Stimulated activated naive CD4-positive, alpha-beta T cell treated with Interleukin-2 at 50 U/mL for 16 hours (primary cell): ENCODE measurements around the gene MPPED2.

Source experiments
- DNase-seq: peaks from one replicate; lab custom pipeline; 2025; lab: John Stamatoyannopoulos, UW

MPPED2 gene

GRCh38 chr11:30586251-30587144, at the start of gene MPPED2:
Gene MPPED2, minus strand, starts transcription at chr11:30586353. Its CDS starts 5,980 bp downstream, at chr11:30580373.
- no peak for DNase-seq

GRCh38 chr11:30635401-30635989, 49.3 kb upstream of the MPPED2 start:
- no peak for DNase-seq

- DNase-seq, result no peak
Observed at GRCh38 chr11:30631148-30631547, 45.0 kb upstream of the MPPED2 start.

GRCh38 chr11:30619767-30620166, 33.6 kb upstream of the MPPED2 start:
- DNase-seq, result no peak

GRCh38 chr11:30617762-30618161, 31.6 kb upstream of the MPPED2 start:
- DNase-seq, result no peak

DNA sequence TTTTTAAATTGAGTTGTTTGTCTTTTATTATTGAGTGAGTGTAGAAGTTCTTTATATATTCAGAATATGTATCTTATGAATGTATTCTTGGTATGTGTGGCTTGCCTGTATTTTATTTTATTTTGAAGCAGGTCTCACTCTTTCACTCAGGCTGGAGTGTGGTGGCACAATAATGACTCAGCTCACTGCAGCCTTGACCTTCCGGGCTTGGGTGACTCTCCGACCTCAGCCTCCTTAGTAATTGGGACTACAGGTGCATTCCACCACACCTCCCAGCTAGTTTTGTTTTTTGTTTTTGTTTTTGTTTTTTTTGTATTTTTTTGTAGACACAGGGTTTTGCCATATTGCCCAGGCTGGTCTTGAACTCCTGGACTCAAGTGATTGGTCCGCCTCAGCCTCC, 24.5 kb upstream of the MPPED2 start:
- DNase-seq, result no peak

DNA sequence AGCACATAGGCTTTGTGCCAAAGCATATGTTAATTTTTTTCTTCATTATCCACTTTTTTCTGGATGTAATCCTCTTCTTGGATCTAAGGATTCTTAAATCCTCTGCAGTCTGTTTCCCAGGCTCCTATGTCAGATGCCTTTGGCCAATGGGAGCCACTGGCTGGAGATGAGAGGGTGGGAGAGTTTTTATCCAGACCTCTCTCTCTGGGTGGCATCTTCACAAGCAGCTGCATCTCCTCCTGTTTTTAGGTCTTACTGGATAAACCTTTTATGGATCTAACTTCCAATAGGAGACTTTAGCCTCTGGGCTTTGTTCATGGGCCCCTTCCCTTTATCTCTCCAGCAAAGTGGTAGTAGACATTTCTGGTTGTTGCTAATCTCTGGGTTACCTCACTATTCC, 22.4 kb upstream of the MPPED2 start:
- DNase-seq, result no peak

GRCh38 chr11:30605036-30605605, 19.0 kb upstream of the MPPED2 start:
- DNase-seq, result no peak

DNA sequence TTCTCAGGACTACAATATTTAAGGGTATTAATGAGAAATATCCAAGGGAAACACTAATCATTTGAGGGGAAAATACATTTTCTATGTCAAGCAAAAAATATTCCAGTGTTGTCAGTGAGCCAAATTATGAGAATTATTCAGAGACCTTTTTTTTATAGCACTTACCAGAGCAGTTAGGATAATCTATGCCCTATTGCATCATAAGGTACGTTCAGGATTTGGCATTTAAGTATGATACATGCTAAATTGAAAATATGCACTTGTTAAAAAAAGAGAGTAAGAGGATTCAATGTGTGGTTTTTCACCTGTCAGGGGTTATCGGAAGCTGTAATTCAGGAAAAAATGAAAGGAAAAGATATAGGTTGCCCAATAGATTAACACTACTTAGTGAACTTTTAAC, 17.2 kb upstream of the MPPED2 start:
- DNase-seq, result no peak

DNA sequence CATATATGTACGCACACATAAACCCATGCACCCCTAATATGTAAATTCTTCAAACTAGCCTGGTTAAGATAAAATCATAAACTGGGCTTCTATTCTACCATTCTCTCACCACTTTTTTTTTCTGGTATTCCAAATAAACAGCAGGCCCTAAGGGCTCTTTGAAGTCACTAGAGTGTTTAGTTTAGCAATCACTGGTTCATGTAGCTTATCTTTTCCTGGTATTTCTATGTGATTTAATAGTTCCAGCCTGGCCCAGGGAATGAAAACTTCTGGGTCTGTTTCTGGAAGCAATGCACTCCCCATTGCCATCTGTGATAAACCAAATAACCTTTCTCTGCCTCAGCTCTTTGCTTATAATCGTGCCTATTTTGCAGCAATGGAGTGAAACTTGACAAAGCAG, 10.7 kb upstream of the MPPED2 start:
- no peak for DNase-seq

- DNase-seq, result no peak
Observed at GRCh38 chr11:30595934-30596333, 9.8 kb upstream of the MPPED2 start.

- no peak for DNase-seq
Observed at GRCh38 chr11:30594646-30595411, 8.7 kb upstream of the MPPED2 start.

DNA sequence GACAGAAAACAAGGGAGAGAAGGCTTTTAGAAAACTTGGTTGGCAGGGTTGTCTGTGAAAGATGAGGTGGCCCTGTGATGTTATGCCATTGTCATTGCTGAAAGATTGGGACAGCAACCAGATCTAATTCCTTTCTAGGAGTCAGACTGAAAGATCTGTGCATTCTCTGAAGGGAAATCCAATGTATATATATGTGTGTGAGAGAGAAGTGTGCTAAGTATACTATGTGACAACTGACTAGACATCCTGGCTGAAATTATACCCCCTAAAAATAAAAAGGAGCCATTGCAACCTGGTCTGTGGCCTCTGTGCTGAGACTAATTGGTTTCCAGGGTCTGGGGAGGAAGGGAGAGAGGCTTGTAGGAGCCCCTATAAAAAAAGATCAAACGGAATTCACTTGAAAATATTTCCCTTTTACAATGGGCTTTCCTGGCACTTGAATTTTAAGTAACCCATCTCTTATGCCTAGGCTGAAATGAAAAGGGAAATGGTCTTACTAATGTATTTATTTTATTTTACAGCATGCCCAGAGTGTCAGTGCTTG, 1.2 kb upstream of the MPPED2 start:
- no peak for DNase-seq

DNA sequence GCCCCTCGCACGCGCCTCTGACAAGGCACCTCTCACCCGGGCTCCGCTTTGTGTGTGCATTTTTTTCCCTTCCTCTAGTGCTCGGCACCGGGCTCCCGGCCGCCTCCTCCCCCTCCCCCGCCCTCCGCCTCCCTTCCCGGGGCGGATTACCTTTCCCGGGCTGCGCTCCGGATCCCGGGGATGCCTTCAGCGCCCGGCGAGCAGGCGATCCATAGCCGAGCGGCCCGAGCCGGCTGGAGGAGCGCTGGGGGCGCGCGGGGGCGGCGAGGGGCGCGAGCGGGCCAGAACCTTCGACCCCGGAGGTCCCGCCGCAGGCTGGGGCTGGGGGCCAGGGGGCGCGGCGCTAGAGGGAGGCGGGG, 282 bp downstream of the MPPED2 start:
- DNase-seq, result no peak

- no peak for DNase-seq
Observed at GRCh38 chr11:30585125-30585891, 845 bp downstream of the MPPED2 start.

DNA sequence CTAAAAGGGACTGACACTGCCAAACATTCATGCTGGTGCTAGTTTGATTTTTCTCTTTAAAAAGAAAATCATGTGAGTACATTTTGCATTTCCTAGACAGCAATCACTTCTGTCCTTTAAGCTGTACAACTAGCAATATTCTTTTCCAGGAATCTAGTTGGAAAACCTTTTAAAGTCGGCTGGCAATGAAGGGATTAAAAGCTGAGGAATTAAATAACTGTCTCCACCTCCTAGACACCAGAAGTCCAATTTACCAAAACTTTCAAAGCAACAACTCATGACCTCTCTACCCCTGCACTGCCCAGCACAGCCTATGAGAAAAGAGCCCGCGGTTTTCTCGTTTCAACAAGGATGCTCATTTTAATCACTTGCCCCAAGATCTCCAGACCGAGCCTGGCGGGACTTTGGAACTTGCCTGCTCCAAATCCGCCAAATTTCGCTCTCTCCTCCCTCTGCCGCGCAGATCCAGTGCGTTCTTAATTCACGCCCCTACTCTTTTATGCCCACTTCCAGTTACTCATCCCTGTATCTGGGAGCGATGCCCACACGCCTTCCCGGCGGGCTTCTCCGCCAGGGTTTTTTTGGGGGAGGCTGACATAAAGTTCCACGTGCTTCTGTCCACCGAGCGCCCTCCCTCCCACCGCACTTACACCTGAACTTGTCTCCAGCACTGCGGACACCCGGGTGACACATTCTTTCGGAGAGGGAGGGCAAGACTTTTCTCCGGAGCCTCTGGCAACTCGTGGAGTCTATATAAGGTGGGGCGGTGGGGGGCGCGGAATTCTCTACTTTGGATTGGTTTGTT, 2.5 kb downstream of the MPPED2 start:
- no peak for DNase-seq

- DNase-seq, result no peak
Observed at GRCh38 chr11:30582726-30583125, 3.4 kb downstream of the MPPED2 start.

DNA sequence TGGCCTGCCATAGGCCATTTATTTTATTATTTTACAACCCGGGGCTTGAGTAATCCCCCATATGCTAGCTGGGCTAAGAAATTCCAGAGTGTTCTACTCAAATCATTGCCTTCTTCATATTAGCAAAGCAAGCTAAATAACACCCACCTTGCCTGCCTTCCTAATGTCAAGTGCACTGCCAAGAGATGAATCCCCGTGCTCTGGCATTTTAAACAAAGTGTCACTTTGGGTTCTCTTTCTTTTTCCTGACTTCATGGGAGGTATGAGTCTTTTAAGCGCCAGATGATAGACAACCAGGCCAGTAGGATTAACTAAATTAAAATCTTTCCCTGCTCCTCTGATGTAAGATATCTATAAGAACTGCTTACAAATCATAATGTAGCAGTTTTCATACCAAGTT, 4.5 kb downstream of the MPPED2 start:
- no peak for DNase-seq

DNA sequence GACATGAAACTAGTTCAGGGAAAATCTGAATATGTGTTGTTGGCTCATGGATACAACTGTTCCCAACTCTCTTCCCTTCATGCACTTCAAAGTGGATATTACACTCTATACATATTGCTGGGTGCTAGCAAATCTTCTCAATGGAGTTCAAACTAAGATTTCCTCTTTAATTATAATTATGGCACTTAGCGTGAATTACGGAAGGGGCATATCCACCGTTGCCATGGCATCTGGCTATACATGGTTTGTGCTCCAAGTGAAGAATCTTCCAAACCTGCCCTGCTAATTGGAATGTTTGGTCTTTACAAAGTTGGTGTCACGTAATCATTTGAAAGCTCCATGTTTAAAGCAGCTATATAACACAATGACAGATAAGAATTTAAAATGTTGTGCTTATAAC, 5.6 kb downstream of the MPPED2 start:
- DNase-seq, result no peak

GRCh38 chr11:30579415-30580175, 6.6 kb downstream of the MPPED2 start:
- no peak for DNase-seq
